Measurements from ENCODE around the gene ARHGAP27.
"Not testable (repeated sequence)": the region's sequence is repeated elsewhere in the genome, so short reads cannot be mapped to it uniquely, and the experiment has no call there.

The ARHGAP27 gene

GRCh38 chr17:45346216-45347015, 86.3 kb downstream of the ARHGAP27 start:
- no peak for TF ChIP-seq ZFP30 (CRISPR knock-in tag; IDR thresholded peaks at IDR 0.05)
- TF ChIP-seq ARNTL (CRISPR knock-in tag; IDR thresholded peaks at IDR 0.05; ENCODE audit: borderline replicate concordance, low read depth) = no peak
- no peak for TF ChIP-seq TCF4 (CRISPR knock-in tag; IDR thresholded peaks at IDR 0.05; ENCODE audit: borderline replicate concordance)
- no peak for TF ChIP-seq ISL1 (CRISPR knock-in tag; IDR thresholded peaks at IDR 0.05)
- TF ChIP-seq SNAI2 (CRISPR knock-in tag; IDR thresholded peaks at IDR 0.05) = no peak
- no peak for TF ChIP-seq ZFP3 (CRISPR knock-in tag; IDR thresholded peaks at IDR 0.05)
- no peak for TF ChIP-seq OSR1 (CRISPR knock-in tag; IDR thresholded peaks at IDR 0.05)
- no peak for TF ChIP-seq ESRRG (CRISPR knock-in tag; IDR thresholded peaks at IDR 0.05)
- TF ChIP-seq PPARA (CRISPR knock-in tag; IDR thresholded peaks at IDR 0.05; ENCODE audit: borderline replicate concordance) = no peak
- TF ChIP-seq RARB (CRISPR knock-in tag; IDR thresholded peaks at IDR 0.05) = no peak
- no peak for TF ChIP-seq BACH2 (CRISPR knock-in tag; IDR thresholded peaks at IDR 0.05; ENCODE audit: borderline replicate concordance)
- no peak for TF ChIP-seq TSHZ2 (CRISPR knock-in tag; IDR thresholded peaks at IDR 0.05)
- no peak for TF ChIP-seq CSRNP3 (CRISPR knock-in tag; IDR thresholded peaks at IDR 0.05)
- no peak for TF ChIP-seq ZNF8 (CRISPR knock-in tag; IDR thresholded peaks at IDR 0.05)
- ATAC-seq = no peak

- ATAC-seq = no peak
- TF ChIP-seq PATZ1 (CRISPR knock-in tag; IDR thresholded peaks at IDR 0.05; ENCODE audit: borderline replicate concordance) = no peak
These were observed 87.0 kb downstream of the ARHGAP27 start for GRCh38 chr17:45345554-45346215.

GRCh38 chr17:45345246-45345553, 87.5 kb downstream of the ARHGAP27 start:
- no peak for TF ChIP-seq RARB (CRISPR knock-in tag; IDR thresholded peaks at IDR 0.05)
- no peak for TF ChIP-seq ESRRG (CRISPR knock-in tag; IDR thresholded peaks at IDR 0.05)
- no peak for TF ChIP-seq ISL1 (CRISPR knock-in tag; IDR thresholded peaks at IDR 0.05)
- no peak for TF ChIP-seq TOX (CRISPR knock-in tag; IDR thresholded peaks at IDR 0.05; ENCODE audit: borderline replicate concordance)
- TF ChIP-seq ZNF565 (CRISPR knock-in tag; conservative IDR thresholded peaks at IDR 0.05; ENCODE audit: low read depth) = no peak
- TF ChIP-seq GLIS3 (CRISPR knock-in tag; IDR thresholded peaks at IDR 0.05) = no peak
- TF ChIP-seq TSHZ2 (CRISPR knock-in tag; IDR thresholded peaks at IDR 0.05) = no peak
- TF ChIP-seq ZFP3 (CRISPR knock-in tag; IDR thresholded peaks at IDR 0.05) = no peak
- TF ChIP-seq PPARA (CRISPR knock-in tag; IDR thresholded peaks at IDR 0.05; ENCODE audit: borderline replicate concordance) = no peak
- TF ChIP-seq ZC3H10 (CRISPR knock-in tag; IDR thresholded peaks at IDR 0.05) = no peak
- no peak for TF ChIP-seq ZNF70 (CRISPR knock-in tag; IDR thresholded peaks at IDR 0.05)
- no peak for TF ChIP-seq ZFP30 (CRISPR knock-in tag; IDR thresholded peaks at IDR 0.05)
- no peak for ATAC-seq

GRCh38 chr17:45343967-45344664, 88.6 kb downstream of the ARHGAP27 start:
- not testable (repeated sequence) for ATAC-seq
